HG03342 (cell line): ENCODE measurements around the gene RALGPS2.
"Not testable (repeated sequence)": the region's sequence is repeated elsewhere in the genome, so short reads cannot be mapped to it uniquely, and the experiment has no call there.

Experiments used
- ATAC-seq: cut with Tn5 transposase; IDR thresholded peaks from one replicate; pipeline ENCODE4 v1.9.1; 2021; ENCODE audit warnings: mild to moderate bottlenecking, moderate library complexity; ENCODE audit not compliant: unreplicated experiment

RALGPS2 gene

GRCh38 chr1:178774263-178774662 is 49.2 kb downstream of the RALGPS2 start:
- ATAC-seq: no peak

- no peak for ATAC-seq
Measured at GRCh38 chr1:178776553-178776952, 51.5 kb downstream of the RALGPS2 start.

GRCh38 chr1:178781533-178782330 is 56.7 kb downstream of the RALGPS2 start:
- ATAC-seq: no peak

GRCh38 chr1:178784131-178784536 is 59.1 kb downstream of the RALGPS2 start:
- ATAC-seq: no peak

- no peak for ATAC-seq
Measured at GRCh38 chr1:178792394-178792793, 67.3 kb downstream of the RALGPS2 start.

- ATAC-seq: no peak
Measured at GRCh38 chr1:178796013-178796412, 71.0 kb downstream of the RALGPS2 start.

GRCh38 chr1:178797590-178797989 is 72.5 kb downstream of the RALGPS2 start:
- no peak for ATAC-seq

GRCh38 chr1:178798232-178798861 is 73.3 kb downstream of the RALGPS2 start:
- no peak for ATAC-seq

GRCh38 chr1:178802873-178803272 is 77.8 kb downstream of the RALGPS2 start:
- no peak for ATAC-seq

GRCh38 chr1:178806665-178807300 is 81.7 kb downstream of the RALGPS2 start:
- ATAC-seq: no peak

GRCh38 chr1:178808529-178808928 is 83.5 kb downstream of the RALGPS2 start:
- no peak for ATAC-seq

GRCh38 chr1:178810585-178810984 is 85.5 kb downstream of the RALGPS2 start:
- ATAC-seq: no peak

GRCh38 chr1:178818416-178818815 is 93.4 kb downstream of the RALGPS2 start:
- ATAC-seq: no peak

- no peak for ATAC-seq
Measured at GRCh38 chr1:178819123-178819522, 94.1 kb downstream of the RALGPS2 start.

- no peak for ATAC-seq
Measured at GRCh38 chr1:178821134-178821866, 96.3 kb downstream of the RALGPS2 start.

GRCh38 chr1:178825167-178825566 is 100.1 kb downstream of the RALGPS2 start:
- ATAC-seq: no peak

- no peak for ATAC-seq
Measured at GRCh38 chr1:178844436-178844835, 119.4 kb downstream of the RALGPS2 start.

GRCh38 chr1:178846306-178846705 is 121.3 kb downstream of the RALGPS2 start:
- ATAC-seq: no peak

- no peak for ATAC-seq
Measured at GRCh38 chr1:178847396-178847849, 122.4 kb downstream of the RALGPS2 start.

GRCh38 chr1:178847919-178848318 is 122.9 kb downstream of the RALGPS2 start:
- not testable (repeated sequence) for ATAC-seq

- ATAC-seq: no peak
Measured at GRCh38 chr1:178849918-178850317, 124.9 kb downstream of the RALGPS2 start.
